Common myeloid progenitor, CD34-positive (primary cell): ENCODE measurements around the gene TRHDE.
"Not testable (repeated sequence)": the region's sequence is repeated elsewhere in the genome, so short reads cannot be mapped to it uniquely, and the experiment has no call there.

Experiments
- CTCF ChIA-PET: fragments of 350-600 bp; sonication (Branson Sonifier 250); formaldehyde crosslinking; loops from one replicate; lab custom pipeline; 2021; ENCODE audit warnings: antibody characterized with exemption; lab: Charles Lee
- POLR2A ChIA-PET: fragments of 350-600 bp; sonication (Branson Sonifier 250); formaldehyde crosslinking; loops from one replicate; lab custom pipeline; 2021; ENCODE audit warnings: antibody characterized with exemption; lab: Charles Lee
- DNase-seq, 3 donors: peaks; one replicate each; pipeline versions ENCODE4 v3.0.0 to v3.0.0-alpha.2; 2013
- H3K27ac ChIP-seq, 2 experiments: 1 replicate in 1 of 2; 2 replicates in 1 of 2; pipeline ENCODE4 v1.7.0; 2013; ENCODE audit warnings: inconsistent platforms in 2 of 2, low read length in 2 of 2, mild to moderate bottlenecking in 2 of 2, low read depth in 1 of 2, moderate library complexity in 1 of 2; ENCODE audit not compliant: severe bottlenecking in 2 of 2, insufficient read depth in 1 of 2, poor library complexity in 1 of 2
- H3K27me3 ChIP-seq, 5 experiments: replicated peaks in 2 of 5; 1 replicate in 3 of 5; 2 replicates in 2 of 5; pipeline versions ENCODE4 v1.6.1 to v1.7.0; 2013; ENCODE audit warnings: low read length in 4 of 5, mild to moderate bottlenecking in 2 of 5, moderate library complexity in 2 of 5, inconsistent platforms in 1 of 5; ENCODE audit not compliant: insufficient read depth in 5 of 5, control insufficient read depth in 4 of 5
- H3K36me3 ChIP-seq, 4 experiments: 1 replicate in 2 of 4; 2 replicates in 2 of 4; pipeline versions ENCODE4 v1.6.1 to v1.7.0; 2013; ENCODE audit warnings: low read length in 3 of 4, control low read depth in 1 of 4, mild to moderate bottlenecking in 1 of 4; ENCODE audit not compliant: control insufficient read depth in 4 of 4, insufficient read depth in 4 of 4
- H3K4me1 ChIP-seq, 4 experiments: 1 replicate in 3 of 4; 2 replicates in 1 of 4; pipeline versions ENCODE4 v1.6.1 to v1.7.1; 2013; ENCODE audit warnings: low read length in 3 of 4, mild to moderate bottlenecking in 3 of 4, control low read depth in 1 of 4, inconsistent platforms in 1 of 4, moderate library complexity in 1 of 4; ENCODE audit not compliant: control insufficient read depth in 4 of 4, insufficient read depth in 4 of 4; ENCODE audit errors: control extremely low read depth in 1 of 4
- H3K4me3 ChIP-seq, 7 experiments: 1 replicate in 4 of 7; 2 replicates in 3 of 7; pipeline versions ENCODE4 v1.5.1 to v1.7.0; 2013; ENCODE audit warnings: mild to moderate bottlenecking in 7 of 7, low read length in 6 of 7, moderate library complexity in 6 of 7, inconsistent platforms in 2 of 7, low read depth in 2 of 7, control low read depth in 1 of 7; ENCODE audit not compliant: insufficient read depth in 4 of 7, control insufficient read depth in 1 of 7; ENCODE audit errors: extremely low read depth in 1 of 7
- H3K9me3 ChIP-seq, 5 experiments: 1 replicate in 4 of 5; 2 replicates in 1 of 5; pipeline versions ENCODE4 v1.6.1 to v1.7.1; 2013; ENCODE audit warnings: low read length in 4 of 5, mild to moderate bottlenecking in 2 of 5, inconsistent platforms in 1 of 5, low read depth in 1 of 5, moderate library complexity in 1 of 5; ENCODE audit not compliant: control insufficient read depth in 4 of 5, insufficient read depth in 2 of 5; ENCODE audit errors: control extremely low read depth in 1 of 5
- WGBS: methylation state at CpG from one replicate; pipeline ENCODE4 v1.1.5; 2013; ENCODE audit not compliant: insufficient coverage; 5-methylcytosine and 5-hydroxymethylcytosine counted together

Gene TRHDE

GRCh38 chr12:72679147-72679757 is 407.1 kb downstream of the TRHDE start:
- CTCF ChIA-PET = interaction anchor here (1.2 kb wide), 1 partner anchor 11 kb away, joined by 4 read pairs; no protein-coding TSS in a partner anchor
- Histone ChIP-seq H3K4me1 (peaks cover 8 to 23% (median 11%) of the 10 kb centered on the region in 4 experiments), H3K27ac (no peak overlapping the region), H3K27me3 (no peaks in the 10 kb centered on the region), H3K9me3 (no peaks in the 10 kb centered on the region), H3K36me3 (no peaks in the 10 kb centered on the region), H3K4me3 (no peak overlapping the region)
- 82% methylated on average over 2 of the region's 2 CpGs for WGBS
- DNase-seq = peak in 2 of 3 donors; percentile 14 to 41
- POLR2A ChIA-PET = no interaction called here

DNA sequence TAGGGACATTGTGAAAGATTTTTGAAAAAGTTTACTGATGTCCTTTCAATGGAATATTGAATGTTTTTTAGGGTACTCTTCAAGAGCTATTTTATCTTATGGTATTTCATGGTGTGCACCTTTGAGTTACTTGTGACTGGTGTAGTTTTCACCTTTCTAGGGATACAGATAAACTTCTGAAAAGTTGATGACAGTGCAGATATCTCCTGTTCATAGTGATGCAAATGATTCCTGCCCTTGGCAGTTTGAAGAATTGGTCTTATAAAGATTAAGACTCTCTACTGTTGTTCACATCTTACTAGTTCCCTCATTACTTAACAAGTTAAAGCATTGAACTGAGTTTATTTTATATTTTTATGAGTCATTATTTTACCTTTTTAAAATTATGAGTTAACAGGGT is 408.9 kb downstream of the TRHDE start:
- Histone ChIP-seq H3K27ac (no peak overlapping the region), H3K4me3 (no peak overlapping the region), H3K9me3 (no peaks in the 10 kb centered on the region), H3K4me1 (peaks cover 8 to 23% (median 11%) of the 10 kb centered on the region in 4 experiments), H3K27me3 (no peaks in the 10 kb centered on the region), H3K36me3 (no peaks in the 10 kb centered on the region)
- DNase-seq = no peak
- ChIA-PET CTCF (no interaction called here), POLR2A (no interaction called here)

GRCh38 chr12:72684491-72684890 is 412.3 kb downstream of the TRHDE start:
- Histone ChIP-seq H3K4me3 (no peak overlapping the region), H3K36me3 (no peaks in the 10 kb centered on the region), H3K9me3 (no peaks in the 10 kb centered on the region), H3K27ac (no peak overlapping the region), H3K27me3 (no peaks in the 10 kb centered on the region), H3K4me1 (no peaks in the 10 kb centered on the region)
- 100% methylated on average over 1 of the region's 4 CpGs for WGBS
- DNase-seq = no peak
- CTCF ChIA-PET = no interaction called here
- POLR2A ChIA-PET = no interaction called here

- Histone ChIP-seq H3K4me1 (no peaks in the 10 kb centered on the region), H3K27ac (no peak overlapping the region), H3K9me3 (no peaks in the 10 kb centered on the region), H3K4me3 (no peak overlapping the region), H3K36me3 (no peaks in the 10 kb centered on the region), H3K27me3 (no peaks in the 10 kb centered on the region)
- POLR2A ChIA-PET = no interaction called here
- DNase-seq = no peak
- CTCF ChIA-PET = interaction anchor here (0.9 to 2.0 kb wide), 2 partner anchors 10 to 146 kb away, joined by 3 to 5 read pairs; no protein-coding TSS in a partner anchor
- no CpG with 5 or more reads among the region's 2 CpGs for WGBS
Measured at GRCh38 chr12:72692338-72692737, 420.2 kb downstream of the TRHDE start.

- CTCF ChIA-PET = no interaction called here
Measured at GRCh38 chr12:72694193-72694592, 422.0 kb downstream of the TRHDE start.

DNA sequence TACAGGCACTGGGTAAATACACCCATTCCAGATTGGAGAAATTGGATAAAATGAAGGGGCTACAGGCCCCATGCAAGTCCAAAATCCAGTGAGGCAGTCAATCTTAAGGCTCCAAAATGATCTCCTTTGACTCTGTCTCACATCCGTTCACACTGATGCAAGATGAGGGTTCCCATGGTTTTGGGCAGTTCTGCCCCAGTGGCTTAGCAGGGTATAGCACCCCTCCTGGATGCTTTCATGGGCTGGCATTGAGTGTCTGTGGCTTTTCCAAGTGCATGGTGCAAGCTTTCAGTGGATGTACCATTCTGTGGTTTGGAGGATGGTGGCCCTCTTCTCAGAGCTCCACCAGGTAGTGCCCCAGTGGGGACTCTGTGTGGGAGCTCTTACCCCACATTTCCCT is 427.2 kb downstream of the TRHDE start:
- CTCF ChIA-PET = interaction anchor here (1.4 kb wide), 1 partner anchor 22 kb away, joined by 3 read pairs; no protein-coding TSS in a partner anchor
- H3K36me3 ChIP-seq = no peaks in the 10 kb centered on the region
- WGBS = no CpG with 5 or more reads among the region's 1 CpG

More at GRCh38 chr12:72694193-72694592, 422.0 kb downstream of the TRHDE start:
- Histone ChIP-seq H3K4me3 (no peak overlapping the region), H3K27me3 (no peaks in the 10 kb centered on the region), H3K36me3 (no peaks in the 10 kb centered on the region), H3K27ac (no peak overlapping the region), H3K9me3 (peaks cover 0 to under 1% (median 0%) of the 10 kb centered on the region in 5 experiments), H3K4me1 (no peaks in the 10 kb centered on the region)
- no peak for DNase-seq
- POLR2A ChIA-PET = no interaction called here

GRCh38 chr12:72712025-72712424 is 439.9 kb downstream of the TRHDE start:
- H3K27ac ChIP-seq, H3K27me3 ChIP-seq, H3K4me1 ChIP-seq, DNase-seq, CTCF ChIA-PET, H3K9me3 ChIP-seq, H3K36me3 ChIP-seq, POLR2A ChIA-PET, H3K4me3 ChIP-seq: not testable (repeated sequence)
- 98% methylated on average over 11 of the region's 11 CpGs for WGBS

More for the DNA sequence above, 427.2 kb downstream of the TRHDE start:
- POLR2A ChIA-PET = no interaction called here
- DNase-seq = no peak
- no peak overlapping the region for H3K4me3 ChIP-seq
- no peaks in the 10 kb centered on the region for H3K4me1 ChIP-seq
- no peak overlapping the region for H3K27ac ChIP-seq
- no peaks in the 10 kb centered on the region for H3K27me3 ChIP-seq
- peaks cover 0 to 12% (median 0%) of the 10 kb centered on the region in 5 experiments for H3K9me3 ChIP-seq
